Epidermal melanocyte (primary cell): ENCODE results near the gene RESP18.

Source experiments
- DNase-seq: peaks from one replicate; pipeline ENCODE4 v3.0.0; 2011; ENCODE audit warnings: low spot score; ENCODE audit not compliant: insufficient read length

Gene RESP18

DNA sequence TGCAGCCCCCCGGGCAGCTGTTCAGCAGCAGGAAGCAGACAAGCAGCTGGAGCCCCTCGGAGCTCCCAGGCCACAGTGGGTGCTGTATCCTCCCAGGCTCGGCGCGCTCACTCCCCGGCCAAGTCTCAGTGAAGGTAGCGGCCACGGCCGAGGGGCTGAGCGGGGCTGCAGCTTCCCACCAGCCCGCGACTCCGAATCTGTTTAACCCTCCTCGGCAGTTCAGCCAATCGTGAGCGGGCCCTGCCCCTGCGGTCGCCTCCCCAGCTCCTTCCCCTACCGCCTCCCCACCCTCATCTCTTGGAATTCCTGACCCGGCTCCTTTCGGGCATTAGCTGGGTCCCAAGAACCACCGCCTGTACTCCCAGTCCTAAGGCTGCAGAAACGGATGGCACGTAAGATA, at the start of gene RESP18:
RESP18 (minus strand) TSS at position 203 of the 400 bp plus-strand sequence.
- no peak for DNase-seq

DNA sequence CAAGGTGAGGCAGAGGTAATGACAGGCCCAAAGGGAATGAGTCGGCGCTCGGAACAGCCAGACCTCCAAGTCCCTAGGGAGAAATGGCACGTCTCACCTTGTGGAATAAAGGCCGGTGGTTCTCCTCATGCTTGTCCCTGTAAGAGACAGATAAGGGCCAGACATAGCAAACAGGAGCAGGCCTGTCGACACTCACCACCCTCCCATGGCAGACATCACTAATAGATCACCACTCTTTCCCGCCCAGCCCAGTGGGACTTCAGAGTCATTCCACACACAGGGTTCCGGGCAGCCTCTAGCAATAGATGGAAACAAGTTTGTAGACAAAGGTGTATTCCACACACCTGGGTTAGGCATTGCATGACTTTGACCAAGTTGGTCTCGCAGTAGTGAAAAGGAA, 48.9 kb upstream of the RESP18 start:
- DNase-seq: no peak

DNA sequence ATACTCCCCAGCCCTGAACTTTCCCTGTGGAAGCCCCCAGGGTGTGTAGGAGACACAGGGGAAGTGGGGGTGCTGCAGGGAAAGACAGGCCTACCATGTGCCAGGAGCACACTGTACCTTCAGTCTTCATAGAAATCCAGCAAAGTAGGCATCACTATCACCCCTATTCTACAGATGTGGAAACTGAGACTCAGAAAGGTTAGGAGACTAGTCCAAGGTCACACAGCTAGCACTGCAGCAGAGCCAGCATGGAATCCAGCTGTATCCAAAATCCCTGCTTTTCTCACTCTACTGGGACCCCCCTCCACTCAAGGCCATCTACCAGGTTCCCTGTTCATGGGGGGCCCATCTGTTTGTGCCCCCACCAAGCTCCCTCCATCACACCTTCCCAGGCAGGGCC, 48.4 kb upstream of the RESP18 start:
- DNase-seq: no peak

DNA sequence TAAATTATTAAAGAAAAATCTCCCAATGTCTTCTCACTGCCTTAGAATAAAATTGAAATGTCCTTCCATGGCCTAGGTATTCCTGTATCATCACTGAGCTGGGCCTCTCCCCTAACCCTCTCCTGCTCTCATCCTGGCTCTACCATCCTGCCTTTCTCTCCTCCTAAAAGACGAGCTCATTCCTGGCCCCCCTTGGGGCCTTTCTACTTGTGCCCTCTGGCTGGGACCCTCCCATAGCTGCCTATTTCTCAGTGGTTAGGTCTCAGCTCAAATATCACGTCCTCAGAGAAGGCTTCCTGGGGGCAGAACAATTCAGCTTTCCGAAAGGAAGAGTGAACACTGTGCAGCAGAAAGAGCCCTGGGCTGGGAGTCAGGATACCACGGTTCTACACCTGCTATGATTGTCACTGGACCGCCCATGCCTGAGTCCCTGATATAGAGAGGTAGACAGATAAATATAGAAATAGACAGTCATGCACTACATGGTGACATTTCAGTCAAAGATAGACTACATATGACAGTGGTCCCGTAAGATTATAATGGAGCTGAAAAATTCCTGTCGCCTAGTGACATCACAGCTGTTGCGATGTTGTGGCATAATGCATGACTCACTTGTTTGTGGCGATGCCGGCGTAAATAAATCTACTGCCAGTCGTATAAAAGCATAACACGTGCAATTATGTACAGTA, 45.8 kb upstream of the RESP18 start:
- DNase-seq: no peak

DNA sequence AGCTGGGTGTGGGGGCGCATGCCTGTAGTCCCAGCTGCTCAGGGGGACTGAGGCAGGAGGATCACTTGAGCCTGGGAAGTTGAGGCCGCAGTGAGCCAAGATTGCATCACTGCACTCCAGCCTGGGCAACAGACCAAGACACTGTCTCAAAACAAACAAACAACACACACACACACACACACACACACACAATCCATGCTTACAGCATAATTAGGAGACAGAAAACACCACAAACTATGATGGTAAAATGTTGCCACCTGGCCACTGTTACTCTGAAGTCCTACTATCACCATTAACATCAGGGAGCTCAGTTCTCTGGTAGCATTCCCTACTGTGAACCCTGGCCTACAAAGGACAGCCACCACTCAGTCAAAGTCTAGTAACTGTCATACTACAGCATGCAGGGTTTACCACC, 36.9 kb upstream of the RESP18 start:
- DNase-seq: no peak

DNA sequence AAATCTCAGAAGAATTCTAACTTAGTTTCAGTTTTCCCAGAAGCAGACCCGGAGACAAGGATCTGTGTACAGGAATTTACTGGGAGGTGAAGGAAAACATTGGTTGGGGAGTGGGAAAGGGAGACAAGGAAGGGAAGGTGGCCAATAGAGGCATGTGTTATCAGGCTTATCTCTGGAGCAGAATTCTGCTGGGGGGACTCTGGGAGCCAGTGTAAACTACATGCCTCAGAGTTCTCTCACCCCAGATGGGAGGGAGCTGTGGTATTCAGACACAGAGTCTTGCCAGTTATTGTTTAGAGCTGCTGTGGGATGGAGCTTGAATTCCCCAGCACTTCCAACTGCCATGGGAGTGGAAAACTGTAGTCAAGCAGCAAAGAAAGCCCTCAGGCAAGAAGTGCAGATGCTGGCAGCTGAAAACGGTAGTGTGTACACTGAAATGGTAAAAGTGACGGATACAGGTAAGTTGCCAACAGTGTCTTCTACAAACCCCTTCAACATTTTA, 36.2 kb upstream of the RESP18 start:
- no peak for DNase-seq

DNA sequence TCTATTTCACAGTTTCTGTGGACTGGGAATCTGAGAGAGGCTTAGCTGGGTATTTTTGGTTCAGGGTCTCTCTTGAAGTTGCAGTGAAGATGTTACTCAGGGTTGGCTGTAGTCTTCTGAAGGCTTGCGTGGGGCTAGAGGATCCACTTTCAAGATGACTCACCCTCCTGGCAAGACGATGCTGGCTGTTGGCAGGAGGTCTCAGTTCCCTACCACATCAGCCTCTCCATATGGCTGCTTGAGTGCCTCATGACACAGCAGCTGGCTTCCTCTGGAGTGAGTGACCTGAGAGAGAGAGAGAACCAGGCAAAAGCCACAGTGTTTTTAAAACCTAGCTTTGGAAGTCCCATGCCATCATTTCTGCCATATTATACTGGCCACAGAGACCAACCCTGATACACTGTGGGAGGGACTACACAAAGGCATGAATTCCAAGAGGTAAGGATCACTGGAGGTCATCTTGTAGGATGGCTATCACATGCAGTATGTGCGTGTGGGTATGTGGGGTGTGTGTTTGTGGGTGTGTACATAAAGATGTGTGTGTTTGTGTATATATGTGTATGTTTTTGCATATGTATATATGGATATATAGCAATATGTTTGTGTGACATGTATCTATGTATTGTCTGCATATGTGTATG, 30.1 kb upstream of the RESP18 start:
- DNase-seq: peak; percentile 44

DNA sequence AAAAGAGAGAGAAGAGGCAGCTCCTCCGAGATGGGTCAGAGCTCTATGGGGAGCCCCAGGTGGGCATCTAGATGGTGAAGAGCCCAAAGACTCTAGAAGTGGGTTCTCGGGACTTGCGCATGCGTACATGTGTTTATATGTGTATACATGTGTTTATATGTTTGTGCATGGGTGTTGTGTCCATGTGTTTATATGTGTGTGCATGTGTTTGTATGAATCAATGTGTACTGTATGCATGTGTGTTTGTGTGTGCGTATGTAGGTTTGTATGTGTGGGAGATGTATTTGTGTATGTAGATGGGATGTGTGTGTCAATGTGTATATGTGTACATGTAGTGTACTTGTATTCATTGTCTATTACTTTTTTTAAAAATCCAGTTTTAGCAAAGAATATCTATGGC, 29.5 kb upstream of the RESP18 start:
- DNase-seq: no peak

DNA sequence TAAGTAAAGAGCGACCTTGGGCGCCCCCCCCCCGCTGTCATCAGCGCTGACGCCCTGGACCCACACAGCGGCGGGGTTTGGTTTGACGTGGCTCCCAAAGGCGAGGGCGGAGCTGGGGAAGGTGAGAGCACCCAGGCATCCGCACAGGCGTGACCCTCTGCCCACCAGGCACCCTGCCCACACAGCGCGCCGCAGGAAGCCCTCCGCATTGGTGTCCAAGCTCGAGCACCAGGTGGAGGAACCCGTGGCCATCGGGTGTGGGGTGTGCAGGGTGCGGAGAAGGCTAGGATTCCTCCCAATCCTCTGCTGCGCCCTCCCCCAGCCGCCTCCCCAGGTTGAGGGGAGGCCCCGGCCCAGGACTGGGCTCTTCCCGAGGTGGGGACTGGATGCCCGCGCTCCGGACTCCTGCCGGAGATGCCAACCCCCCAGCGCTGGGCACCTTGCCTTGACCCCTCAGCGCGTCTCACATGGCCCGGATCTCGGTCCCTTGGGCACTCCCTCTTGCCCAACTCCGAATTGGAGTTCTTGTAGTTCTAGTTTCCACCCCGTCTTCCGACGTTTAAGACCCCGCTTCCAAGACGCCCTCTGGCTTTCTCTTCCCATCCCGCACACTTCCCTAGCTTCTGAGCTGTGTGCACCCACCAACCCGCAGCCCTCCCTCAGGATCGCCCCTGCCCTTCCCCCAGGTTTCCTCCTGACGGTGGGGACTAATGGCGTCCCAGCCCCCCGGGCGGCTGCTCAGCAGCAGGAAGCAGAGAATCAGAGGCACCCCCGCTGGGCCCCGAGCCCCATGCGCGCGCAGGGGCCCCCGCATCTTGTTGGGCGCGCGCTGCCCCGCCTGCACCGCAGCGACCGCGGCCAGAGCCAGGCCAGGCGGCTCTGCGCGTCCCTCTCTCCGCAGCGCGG, 25.9 kb upstream of the RESP18 start:
- DNase-seq: no peak

DNA sequence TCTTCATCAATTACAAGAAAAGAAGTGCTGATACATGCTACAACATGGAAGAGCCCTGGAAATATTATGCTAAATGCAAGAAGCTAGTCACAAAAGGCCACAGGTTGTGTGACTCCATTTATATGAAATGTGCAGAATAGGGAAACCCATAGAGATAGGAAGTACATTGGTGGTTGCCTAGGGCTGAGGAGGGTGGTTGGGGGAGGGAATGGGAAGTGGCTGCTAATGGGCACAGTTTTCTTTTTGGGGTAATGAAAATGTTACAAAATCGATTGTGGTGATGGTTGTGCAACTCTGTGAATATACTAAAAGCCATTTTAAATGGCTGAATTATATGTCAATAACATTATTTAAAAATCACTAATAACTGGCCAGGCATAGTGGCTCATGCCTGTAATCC, 24.3 kb upstream of the RESP18 start:
- DNase-seq: no peak

DNA sequence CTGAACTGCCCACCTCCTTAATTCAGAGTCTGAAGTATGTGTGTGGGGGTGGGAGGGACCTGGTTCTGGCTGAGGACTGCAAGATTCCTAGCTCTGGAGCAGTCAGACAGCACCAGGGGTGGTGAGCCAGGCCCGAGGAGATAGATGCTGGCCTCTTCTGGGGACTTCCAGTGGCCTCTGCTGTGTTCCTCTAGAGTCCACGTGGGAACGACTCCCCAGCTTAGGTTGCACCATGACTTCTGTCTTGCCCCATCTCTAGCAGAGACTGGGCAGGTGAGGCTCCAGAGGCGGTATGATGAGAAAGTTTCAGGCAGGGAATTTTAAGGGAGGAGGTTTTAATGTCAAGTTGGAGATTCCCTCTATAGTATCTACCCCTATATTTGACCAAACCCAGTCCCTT, 22.0 kb upstream of the RESP18 start:
- no peak for DNase-seq

DNA sequence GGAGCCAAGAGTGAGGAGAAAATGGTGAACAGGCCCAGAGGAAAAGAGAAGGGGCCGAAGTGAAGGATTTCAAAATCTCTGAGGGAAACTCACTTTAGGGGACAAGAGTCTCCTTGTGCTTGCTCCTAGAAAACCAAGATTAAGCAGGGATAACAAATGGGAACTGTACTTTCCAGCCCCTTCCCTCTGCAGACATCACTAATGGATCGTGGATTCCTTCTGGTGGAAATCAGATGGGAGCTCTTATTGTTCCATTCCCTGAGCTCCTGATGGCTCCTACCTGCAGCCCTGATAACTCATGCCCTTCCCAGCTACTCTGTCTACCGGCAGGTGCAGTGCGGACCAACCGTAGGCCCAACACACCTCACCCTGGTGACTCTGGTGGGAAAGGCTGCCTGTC, 20.6 kb upstream of the RESP18 start:
- DNase-seq: no peak

DNA sequence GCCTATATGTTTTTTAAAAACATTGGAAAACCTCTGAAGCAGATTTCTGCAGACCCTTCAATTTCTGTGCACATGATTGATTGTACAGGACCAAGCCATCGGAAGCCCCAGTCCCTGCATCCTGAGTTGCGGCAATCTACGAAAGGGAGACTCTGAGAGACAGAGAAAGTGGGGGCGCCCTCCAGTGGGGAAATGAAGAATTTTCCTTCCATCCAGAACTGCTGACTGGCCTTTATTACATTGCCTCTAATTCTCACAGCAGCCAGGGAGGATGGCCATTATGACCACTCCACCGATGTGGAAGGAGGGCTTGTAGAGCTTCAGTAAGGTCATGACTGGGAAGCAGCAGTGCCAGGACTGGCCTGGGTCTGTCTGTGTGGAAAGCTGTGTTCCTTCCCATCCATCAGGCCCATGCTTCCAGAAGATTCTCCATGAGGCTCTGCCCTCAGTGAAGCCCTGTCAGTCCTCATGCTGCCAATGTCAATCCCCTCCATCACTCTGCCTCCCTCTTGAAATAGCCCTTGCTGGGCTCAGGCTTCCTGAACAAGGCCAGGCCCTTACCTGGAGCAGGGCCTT, 20.0 kb upstream of the RESP18 start:
- peak; percentile 30 for DNase-seq

DNA sequence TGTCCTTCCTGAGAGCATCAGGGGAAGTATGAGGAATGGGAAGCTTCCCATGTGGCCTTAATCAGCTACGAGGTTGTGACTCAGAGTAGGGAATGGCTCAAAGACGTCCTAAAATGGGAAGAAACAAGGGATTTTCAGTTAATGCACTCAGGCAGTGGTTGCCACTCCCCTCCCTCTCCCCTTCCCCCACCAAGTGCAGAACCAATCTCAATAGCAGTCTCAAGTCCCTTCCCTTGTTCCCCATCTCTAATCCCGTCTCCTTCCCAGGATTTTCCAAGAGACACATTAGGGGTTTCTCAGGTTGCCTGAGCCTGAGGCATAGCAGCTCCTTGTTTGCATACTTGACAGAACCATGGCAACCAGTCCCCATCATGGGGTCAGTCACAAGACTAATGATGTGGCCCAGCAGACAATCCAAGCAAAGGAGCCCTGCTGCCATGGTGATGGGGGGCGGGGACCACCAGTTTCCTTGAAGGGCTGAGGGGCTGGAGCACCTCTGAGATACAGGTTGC, 18.2 kb upstream of the RESP18 start:
- no peak for DNase-seq

DNA sequence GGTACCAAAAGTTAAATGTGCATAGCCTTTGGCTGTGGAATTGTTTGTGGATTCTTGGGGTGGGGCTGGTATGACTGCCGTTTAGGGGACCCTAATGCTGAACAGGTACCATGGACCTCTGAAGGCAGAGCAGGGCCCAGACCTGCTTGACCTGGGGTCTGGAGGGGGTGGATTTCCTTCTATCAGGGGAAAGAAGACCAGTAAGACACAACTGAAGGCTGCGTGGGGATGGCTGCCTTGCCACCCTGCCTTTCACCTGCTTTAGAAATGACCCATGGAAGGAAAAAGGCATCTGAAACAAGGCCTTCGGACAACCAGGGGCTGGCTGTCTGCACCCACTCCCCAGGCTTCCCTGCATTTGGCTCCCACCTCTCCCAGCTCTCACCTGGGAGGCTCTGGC, 17.7 kb upstream of the RESP18 start:
- no peak for DNase-seq

DNA sequence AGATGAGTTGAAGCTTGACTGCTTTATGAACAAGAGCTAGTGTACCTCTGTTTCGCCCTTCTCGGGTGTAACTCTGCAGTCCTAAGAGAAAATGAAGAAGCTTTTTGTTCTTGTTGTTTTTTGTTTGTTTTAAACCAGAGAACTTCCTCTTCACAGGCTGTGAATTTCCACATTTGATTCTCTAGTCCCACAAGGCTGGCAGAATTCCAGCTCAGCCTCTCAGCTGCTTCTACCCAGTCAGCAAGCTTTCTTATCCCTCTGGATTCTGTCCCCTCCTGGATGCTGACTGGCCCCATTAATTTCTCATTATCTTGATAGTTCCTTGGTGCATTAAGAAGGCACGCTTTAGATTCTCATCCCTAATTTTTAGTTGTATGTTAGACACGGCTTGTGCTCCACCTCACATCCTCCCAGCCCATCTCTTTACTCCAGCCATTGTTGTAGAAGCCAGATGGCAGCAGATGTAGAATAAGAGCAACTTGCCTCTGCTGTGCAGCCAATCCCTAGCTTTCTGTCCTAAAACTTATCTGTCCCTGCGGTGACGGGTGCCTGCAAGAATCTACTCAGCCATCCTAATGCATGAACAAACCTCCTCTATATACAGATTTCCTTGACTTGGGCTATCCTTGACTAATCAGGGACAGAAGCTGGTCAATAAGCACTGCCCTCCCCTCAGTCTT, 12.3 kb upstream of the RESP18 start:
- peak; percentile 40 for DNase-seq

DNA sequence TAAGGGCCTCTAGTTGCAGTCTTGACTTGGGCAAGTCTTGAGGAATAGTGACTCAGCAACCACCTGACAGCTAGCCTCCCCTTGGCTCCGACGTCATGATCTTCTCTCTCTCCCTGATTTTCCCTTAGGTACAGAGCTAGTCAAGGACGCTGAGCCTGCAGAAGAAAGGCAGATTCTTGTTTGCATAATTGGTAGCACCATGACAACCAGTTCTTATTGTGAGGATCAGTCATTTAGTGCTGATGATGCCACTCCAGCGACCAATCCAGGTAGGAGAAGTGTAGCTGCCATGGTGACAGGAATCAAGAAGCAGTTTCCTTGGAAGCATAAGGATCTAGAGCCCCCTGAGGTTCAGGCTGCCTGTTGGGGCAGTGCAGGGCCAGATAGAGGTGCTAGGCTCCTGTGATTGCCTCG, 2.8 kb upstream of the RESP18 start:
- DNase-seq: no peak

DNA sequence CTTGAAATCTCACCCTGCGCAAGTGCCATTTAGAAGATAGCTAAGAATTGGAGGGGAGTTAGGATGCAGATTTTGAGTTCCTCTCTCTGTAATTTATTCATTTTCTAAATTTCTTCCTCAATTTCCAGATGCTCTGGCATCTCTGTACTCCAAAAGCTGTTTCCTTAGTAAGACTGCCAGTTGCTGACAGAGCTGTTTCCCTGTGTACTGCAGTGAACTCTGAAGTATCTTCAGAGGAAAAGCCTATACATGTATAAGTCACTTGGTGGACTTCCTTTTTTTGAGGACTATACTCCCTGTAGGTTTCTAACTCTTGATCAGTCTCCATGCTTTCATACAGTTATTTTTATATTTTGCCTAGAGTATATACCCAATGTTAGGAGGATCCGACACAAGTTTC, 1.5 kb upstream of the RESP18 start:
- no peak for DNase-seq

DNA sequence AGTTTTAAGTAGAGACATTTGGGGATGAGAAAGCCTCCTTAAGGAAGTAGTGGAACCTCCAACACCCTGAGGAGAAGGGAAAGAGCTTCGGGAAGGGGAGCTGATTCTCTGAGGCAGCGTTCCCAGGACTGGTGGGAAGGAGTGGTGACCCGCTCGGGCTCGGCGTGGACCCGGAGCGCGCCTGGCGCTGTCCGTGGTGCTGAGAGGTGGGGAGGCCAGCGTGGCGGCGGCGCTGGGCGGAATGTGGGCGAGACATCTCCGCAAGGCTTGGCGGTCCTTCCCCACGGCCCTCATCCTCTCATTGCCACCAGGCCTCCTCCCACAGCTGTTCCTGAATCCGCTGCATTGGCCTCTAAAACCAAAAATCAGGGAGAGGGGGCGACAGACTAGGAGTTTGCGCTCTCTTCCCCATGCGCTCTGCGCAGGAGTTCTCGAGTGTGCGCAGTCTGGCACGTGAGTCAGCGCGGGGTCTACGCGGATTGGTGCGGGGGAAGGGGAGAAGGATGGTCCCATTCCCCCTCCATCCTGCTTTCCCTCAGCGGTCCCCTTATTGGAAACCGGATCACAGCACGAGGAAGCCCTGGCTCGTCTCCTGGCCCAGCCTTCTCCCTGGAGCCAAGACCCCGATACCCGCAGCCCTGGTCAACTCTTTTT, 857 bp downstream of the RESP18 start:
- DNase-seq: no peak

DNA sequence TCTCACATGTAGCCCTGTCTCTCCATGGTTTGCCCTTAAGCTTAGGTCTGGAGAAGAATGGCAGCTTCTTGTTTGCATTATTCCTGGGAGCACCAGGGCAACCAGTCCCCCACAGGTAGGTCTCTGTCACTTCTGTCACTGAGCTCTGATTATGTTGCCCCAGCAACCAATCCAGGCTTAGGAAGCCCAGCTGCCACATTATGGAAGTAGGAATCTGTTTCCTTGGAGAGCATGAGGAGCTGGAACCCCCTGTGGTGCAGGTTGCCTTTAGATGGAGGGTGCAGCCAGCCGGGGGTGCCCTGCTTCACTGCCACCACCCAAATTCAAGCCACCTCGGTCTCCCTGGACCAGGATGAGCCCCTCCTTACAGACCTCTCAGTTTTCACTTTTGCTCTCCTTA, 4.8 kb downstream of the RESP18 start:
- DNase-seq: no peak
